GM19023 (cell line): ENCODE measurements around the gene ZFP69B.

Experiments used
- ATAC-seq: cut with Tn5 transposase; IDR thresholded peaks from one replicate; pipeline ENCODE4 v1.9.1; 2021; ENCODE audit warnings: mild to moderate bottlenecking, moderate library complexity; ENCODE audit not compliant: unreplicated experiment

The ZFP69B gene

GRCh38 chr1:40449684-40450494, at the start of gene ZFP69B:
TSS of gene ZFP69B (plus strand) at chr1:40450476. CDS start at chr1:40450962, 486 bp downstream.
- ATAC-seq, result peak; percentile 81

GRCh38 chr1:40401473-40402201, 48.6 kb upstream of the ZFP69B start:
- no peak for ATAC-seq

- no peak for ATAC-seq
Measured at GRCh38 chr1:40404670-40405462, 45.4 kb upstream of the ZFP69B start.

DNA sequence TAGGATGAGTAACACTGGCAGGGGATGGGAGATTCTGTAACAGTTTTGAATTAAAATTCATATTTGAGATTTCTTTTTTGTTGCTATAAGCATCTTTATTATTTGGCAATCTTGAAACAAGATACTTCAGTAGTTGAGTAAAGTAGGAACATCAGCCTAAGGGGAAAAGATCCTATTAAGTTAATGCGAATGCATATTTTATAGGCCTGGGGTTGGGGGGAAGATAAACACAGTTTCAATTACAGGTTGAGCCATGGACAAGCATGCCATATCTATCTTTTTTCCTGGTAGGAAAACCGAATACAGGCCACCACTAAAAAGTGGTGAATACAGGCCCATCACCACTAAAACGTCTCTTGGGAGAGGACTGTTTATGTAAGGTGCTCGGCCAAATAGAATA, 44.5 kb upstream of the ZFP69B start:
- ATAC-seq, result no peak

DNA sequence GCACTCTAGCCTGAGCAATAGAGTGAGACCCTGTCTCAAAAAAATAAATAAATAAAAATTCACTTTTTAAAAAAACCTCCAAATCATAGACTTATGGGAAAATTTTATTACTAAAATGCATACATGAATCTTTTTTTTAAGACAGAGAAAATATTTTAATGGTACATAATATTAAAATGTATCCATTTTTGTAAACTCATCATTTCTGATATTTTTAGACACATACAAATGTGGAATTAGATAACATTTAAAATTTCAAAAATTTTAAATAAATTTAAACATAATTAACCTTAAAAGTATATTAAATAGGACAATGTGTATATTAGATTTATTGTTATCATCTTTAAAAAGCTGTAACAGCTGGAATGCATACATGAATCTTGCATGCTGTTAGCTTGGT, 42.8 kb upstream of the ZFP69B start:
- no peak for ATAC-seq

DNA sequence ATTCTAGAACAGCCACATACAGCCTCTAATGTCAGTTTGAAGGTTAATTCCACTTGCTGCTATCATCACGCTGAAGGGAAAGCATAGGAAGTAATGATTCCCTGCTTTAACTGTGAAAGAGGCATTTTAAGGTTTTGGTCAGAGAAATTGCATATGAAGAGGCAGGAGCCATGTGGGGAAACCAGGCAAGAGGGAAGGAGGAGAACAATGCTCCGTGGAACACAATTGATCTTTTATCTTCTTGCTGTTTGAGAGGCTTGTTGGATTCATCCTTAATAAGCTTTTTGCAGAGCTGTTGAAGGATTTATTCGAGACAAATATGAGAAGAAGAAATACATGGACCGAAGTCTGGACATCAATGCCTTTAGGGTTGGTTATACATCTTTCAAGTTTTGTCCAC, 40.8 kb upstream of the ZFP69B start:
- ATAC-seq, result no peak

GRCh38 chr1:40411294-40411693, 39.0 kb upstream of the ZFP69B start:
- ATAC-seq, result no peak

GRCh38 chr1:40411843-40412242, 38.4 kb upstream of the ZFP69B start:
- ATAC-seq, result no peak

- no peak for ATAC-seq
Measured at GRCh38 chr1:40413527-40414252, 36.6 kb upstream of the ZFP69B start.

- ATAC-seq, result no peak
Measured at GRCh38 chr1:40414331-40414730, 35.9 kb upstream of the ZFP69B start.

- no peak for ATAC-seq
Measured at GRCh38 chr1:40416709-40417108, 33.6 kb upstream of the ZFP69B start.

GRCh38 chr1:40421431-40422384, 28.6 kb upstream of the ZFP69B start:
- ATAC-seq, result no peak

GRCh38 chr1:40422630-40423263, 27.5 kb upstream of the ZFP69B start:
- no peak for ATAC-seq

GRCh38 chr1:40423264-40423642, 27.0 kb upstream of the ZFP69B start:
- ATAC-seq, result no peak

DNA sequence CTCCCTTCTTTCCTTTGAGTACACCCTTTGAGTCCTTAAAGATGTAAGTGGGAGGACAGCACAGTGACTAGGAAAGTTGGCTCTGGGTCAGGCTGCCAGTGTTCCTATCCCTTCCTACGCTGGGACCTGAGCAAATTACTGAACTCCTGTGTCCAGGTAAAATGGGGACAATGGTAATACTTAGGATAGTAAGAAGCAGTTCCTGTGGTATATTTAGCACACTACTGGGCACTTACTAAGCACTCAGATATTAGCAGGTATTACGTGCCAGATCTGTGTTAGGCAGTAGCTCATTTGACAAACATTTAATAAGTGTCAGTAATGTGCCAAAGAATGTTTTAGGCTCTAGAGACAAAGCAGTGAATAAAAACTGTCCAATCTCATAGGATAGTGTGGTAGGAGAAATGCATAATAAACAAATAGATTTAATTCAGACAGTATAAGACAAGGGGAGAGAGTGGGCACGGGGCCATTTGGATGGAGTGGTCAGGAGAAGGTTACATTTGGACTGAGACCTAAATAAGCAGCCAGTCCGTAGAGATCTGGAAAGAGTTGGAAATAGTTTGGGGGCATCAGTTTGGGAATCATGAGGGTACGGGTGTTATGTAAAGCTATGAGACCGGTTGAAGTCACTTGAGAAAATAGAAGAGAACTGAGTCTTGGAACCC, 26.2 kb upstream of the ZFP69B start:
- ATAC-seq, result no peak

DNA sequence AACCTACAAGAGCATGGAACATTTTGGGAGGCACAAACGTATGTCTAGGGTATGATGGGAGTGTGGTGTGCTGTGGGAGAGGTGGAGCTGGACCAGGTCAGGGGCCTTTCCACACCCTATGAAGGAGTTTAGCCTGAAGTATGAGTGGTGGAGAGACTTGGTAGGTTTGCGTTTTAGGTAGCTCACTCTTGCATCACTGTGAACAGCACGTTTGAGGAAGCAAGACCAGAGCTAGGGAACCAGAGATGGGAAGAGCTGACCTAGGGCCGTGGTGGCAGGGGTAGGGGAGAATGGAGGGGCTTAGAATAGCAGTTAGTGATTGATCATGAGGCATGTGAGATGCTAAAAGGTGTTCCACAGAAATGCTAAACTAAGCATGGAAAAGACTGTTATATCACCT, 25.1 kb upstream of the ZFP69B start:
- ATAC-seq, result no peak

GRCh38 chr1:40431385-40431784, 18.9 kb upstream of the ZFP69B start:
- ATAC-seq, result no peak

GRCh38 chr1:40432644-40433390, 17.5 kb upstream of the ZFP69B start:
- no peak for ATAC-seq
